ENCODE data around the gene RC3H2.

- TF ChIP-seq CTCF (IDR thresholded peaks at IDR 0.05; ENCODE audit: low read depth, low read length, missing input control) (no peak), JUND (IDR thresholded peaks at IDR 0.05) (no peak), GABPA (IDR thresholded peaks at IDR 0.05 in 1 of 2, conservative IDR thresholded peaks at IDR 0.05 in 1 of 2) (no peak), ZBTB33 (IDR thresholded peaks at IDR 0.05) (no peak), REST (IDR thresholded peaks at IDR 0.05) (no peak), RAD21 (IDR thresholded peaks at IDR 0.05) (no peak), SP1 (IDR thresholded peaks at IDR 0.05) (no peak), HNF4A (conservative IDR thresholded peaks at IDR 0.05) (no peak), NR2F2 (IDR thresholded peaks at IDR 0.05) (no peak)
These were observed 39.1 kb downstream of the RC3H2 start for GRCh38 chr9:122866079-122866478.

All from liver (tissue), 3 donors.